PC-3 (cell line): ENCODE data around the gene NR1H2.

Source experiments
- EZH2 ChIP-seq: fragments of 300-600 bp; sonication (generic); IDR thresholded peaks from one replicate; pipeline ENCODE4 v1.6.1; 2017; ENCODE audit warnings: antibody characterized with exemption, mild to moderate bottlenecking, low read length; ENCODE audit not compliant: unreplicated experiment
- EZH2phosphoT487 ChIP-seq: fragments of 300-600 bp; sonication (generic); IDR thresholded peaks from 2 replicates; pipeline ENCODE4 v1.6.1; 2018; ENCODE audit warnings: mild to moderate bottlenecking, antibody characterized with exemption, low read length, borderline replicate concordance
- TF ChIP-seq, protein P1 (sequence below): fragments of 300-600 bp; sonication (generic); conservative IDR thresholded peaks from 2 replicates; pipeline ENCODE4 v1.5.1; 2017; ENCODE audit warnings: antibody characterized with exemption, low read depth, mild to moderate bottlenecking, low read length

DNA sequence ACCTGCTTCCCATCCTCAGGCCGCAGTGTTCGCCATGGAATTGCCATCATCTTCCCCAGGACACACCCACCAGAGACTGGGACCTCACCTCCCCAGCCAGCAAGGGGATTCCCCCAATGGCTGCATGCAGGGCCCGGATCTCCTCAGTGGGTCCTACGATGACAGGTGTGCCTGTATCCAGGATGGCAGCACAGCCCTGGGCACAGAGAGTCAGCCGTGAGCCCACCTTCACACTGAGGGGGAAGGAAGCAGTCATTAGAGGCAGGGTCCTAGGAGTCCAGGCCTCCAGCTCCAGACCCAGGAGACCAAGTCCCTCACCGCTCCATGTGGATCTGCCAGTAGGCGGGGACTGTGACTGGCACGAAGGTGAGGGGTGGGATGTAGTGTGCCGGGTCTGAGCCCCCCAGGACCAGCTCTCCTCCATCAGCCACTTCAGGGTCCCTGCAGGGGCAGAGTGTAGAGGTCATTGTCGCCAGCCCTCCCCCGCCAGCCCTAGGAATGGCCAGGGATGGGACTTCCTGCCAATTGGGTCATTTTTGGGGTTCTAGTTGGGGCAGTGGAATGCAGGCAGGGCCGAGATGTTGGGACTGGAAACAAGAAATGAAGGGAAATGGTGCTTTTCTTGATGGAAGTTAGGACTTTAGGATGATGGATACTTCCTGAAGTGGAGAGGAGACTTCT lies 41.4 kb upstream of the NR1H2 start:
- TF ChIP-seq, protein P1, sequence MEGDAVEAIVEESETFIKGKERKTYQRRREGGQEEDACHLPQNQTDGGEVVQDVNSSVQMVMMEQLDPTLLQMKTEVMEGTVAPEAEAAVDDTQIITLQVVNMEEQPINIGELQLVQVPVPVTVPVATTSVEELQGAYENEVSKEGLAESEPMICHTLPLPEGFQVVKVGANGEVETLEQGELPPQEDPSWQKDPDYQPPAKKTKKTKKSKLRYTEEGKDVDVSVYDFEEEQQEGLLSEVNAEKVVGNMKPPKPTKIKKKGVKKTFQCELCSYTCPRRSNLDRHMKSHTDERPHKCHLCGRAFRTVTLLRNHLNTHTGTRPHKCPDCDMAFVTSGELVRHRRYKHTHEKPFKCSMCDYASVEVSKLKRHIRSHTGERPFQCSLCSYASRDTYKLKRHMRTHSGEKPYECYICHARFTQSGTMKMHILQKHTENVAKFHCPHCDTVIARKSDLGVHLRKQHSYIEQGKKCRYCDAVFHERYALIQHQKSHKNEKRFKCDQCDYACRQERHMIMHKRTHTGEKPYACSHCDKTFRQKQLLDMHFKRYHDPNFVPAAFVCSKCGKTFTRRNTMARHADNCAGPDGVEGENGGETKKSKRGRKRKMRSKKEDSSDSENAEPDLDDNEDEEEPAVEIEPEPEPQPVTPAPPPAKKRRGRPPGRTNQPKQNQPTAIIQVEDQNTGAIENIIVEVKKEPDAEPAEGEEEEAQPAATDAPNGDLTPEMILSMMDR = no peak
- TF ChIP-seq EZH2phosphoT487 = no peak
- TF ChIP-seq EZH2 = no peak
